Measurements from ENCODE around the gene TIAM1. TPM values are rescaled to one million over a fixed set of nuclear protein-coding genes. Genes with fewer than 3 reads are reported as not detected.

TIAM1 gene
- polyA plus RNA-seq, 2 of the 4 experiments (the other 2 are of a cell fraction) = 0.23 to 0.40 TPM

DNA sequence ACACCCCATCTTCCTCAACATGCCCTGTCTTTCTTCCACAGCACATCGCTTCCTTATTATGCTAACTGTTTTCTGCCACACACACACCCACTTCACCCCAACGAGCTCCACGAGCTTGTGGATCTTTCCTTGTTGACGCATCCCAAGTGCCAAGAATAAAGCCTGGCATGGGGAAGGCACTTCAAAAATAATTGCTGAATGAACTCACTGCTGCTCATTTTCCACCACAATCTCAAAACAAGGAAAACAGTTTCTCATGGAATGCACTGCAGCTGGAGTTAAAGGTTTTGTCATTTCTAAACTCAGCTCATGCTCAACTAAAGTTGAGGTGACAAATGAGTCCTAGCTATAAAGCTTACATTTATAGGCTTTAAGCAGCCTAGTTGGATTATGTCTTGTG is 86.0 kb downstream of the TIAM1 start:
- FAIRE-seq = no peak
- WGBS (ENCODE audit: missing lambda C conversion rate) = 27% methylated on average over 4 of the region's 4 CpGs
- CTCF ChIA-PET = interaction anchor here (0.9 to 1.1 kb wide), 2 partner anchors 58 to 323 kb away, joined by 3 to 4 read pairs; no protein-coding TSS in a partner anchor

GRCh38 chr21:31257265-31257664 is 86.8 kb downstream of the TIAM1 start:
- no peak for ATAC-seq
- POLR2A ChIA-PET = no interaction called here
- CTCF ChIA-PET = interaction anchor here (1.1 kb wide), 1 partner anchor 323 kb away, joined by 4 read pairs; no protein-coding TSS in a partner anchor
- no peaks in the 10 kb centered on the region for H3K4me1 ChIP-seq
- H3K9me3 ChIP-seq = no peaks in the 10 kb centered on the region
- H3K4me2 ChIP-seq = no peak overlapping the region
- no peak overlapping the region for H3K4me3 ChIP-seq
- no peak for DNase-seq (ENCODE audit: low read depth in 1 of 2, low spot score in 1 of 2)
- no peak for FAIRE-seq
- H3K27ac ChIP-seq = no peak overlapping the region
- 22% methylated on average over 3 of the region's 3 CpGs for WGBS (ENCODE audit: missing lambda C conversion rate)
- no peak for TF ChIP-seq HDAC2 (IDR thresholded peaks at IDR 0.05)
- no peak for TF ChIP-seq TFCP2L1 (CRISPR knock-in tag; IDR thresholded peaks at IDR 0.05)
- no peak for TF ChIP-seq CBX8 (IDR thresholded peaks at IDR 0.05)
- TF ChIP-seq, protein P1, sequence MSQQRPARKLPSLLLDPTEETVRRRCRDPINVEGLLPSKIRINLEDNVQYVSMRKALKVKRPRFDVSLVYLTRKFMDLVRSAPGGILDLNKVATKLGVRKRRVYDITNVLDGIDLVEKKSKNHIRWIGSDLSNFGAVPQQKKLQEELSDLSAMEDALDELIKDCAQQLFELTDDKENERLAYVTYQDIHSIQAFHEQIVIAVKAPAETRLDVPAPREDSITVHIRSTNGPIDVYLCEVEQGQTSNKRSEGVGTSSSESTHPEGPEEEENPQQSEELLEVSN (IDR thresholded peaks at IDR 0.05; ENCODE audit: borderline replicate concordance, low read depth) = no peak
- TF ChIP-seq KDM5A (IDR thresholded peaks at IDR 0.05) = no peak
- no peak for TF ChIP-seq NPAS2 (CRISPR knock-in tag; IDR thresholded peaks at IDR 0.05; ENCODE audit: borderline replicate concordance)
- TF ChIP-seq BCL3 (IDR thresholded peaks at IDR 0.05) = no peak
- TF ChIP-seq ELK1 (IDR thresholded peaks at IDR 0.05; ENCODE audit: low read depth, low read length) = no peak
- no peak for TF ChIP-seq MYC (IDR thresholded peaks at IDR 0.05; ENCODE audit: borderline replicate concordance, low read length)
- no peak for TF ChIP-seq BHLHE40 (IDR thresholded peaks at IDR 0.05; ENCODE audit: low read depth, low read length)
- no peak for TF ChIP-seq MAX (IDR thresholded peaks at IDR 0.05)
- TF ChIP-seq CBX2 (IDR thresholded peaks at IDR 0.05; ENCODE audit: borderline replicate concordance, low read depth) = no peak
- no peak for TF ChIP-seq HOXA7 (CRISPR knock-in tag; IDR thresholded peaks at IDR 0.05)
- no peak for TF ChIP-seq SMC3 (IDR thresholded peaks at IDR 0.05)

More for the DNA sequence above, 86.0 kb downstream of the TIAM1 start:
- H3K4me3 ChIP-seq = no peak overlapping the region
- DNase-seq (ENCODE audit: low read depth in 1 of 2, low spot score in 1 of 2) = no peak
- H3K9me3 ChIP-seq = no peaks in the 10 kb centered on the region
- ATAC-seq = no peak
- no peak for TF ChIP-seq MAFK (IDR thresholded peaks at IDR 0.05; ENCODE audit: partially characterized antibody)
- TF ChIP-seq CHD4 (IDR thresholded peaks at IDR 0.05; ENCODE audit: borderline replicate concordance) = no peak
- no peak for TF ChIP-seq HOXB5 (CRISPR knock-in tag; IDR thresholded peaks at IDR 0.05)
- no peak for TF ChIP-seq HOXB13 (CRISPR knock-in tag; IDR thresholded peaks at IDR 0.05; ENCODE audit: low read depth)
- no peak for TF ChIP-seq CHD2 (IDR thresholded peaks at IDR 0.05; ENCODE audit: low read length, partially characterized antibody)
- TF ChIP-seq MAX (IDR thresholded peaks at IDR 0.05) = no peak
- TF ChIP-seq NFE2L2 (conservative IDR thresholded peaks at IDR 0.05; ENCODE audit: low read length) = no peak
- no peak for TF ChIP-seq HDAC2 (IDR thresholded peaks at IDR 0.05)
- TF ChIP-seq NR3C1 (IDR thresholded peaks at IDR 0.05) = no peak
- no peak for TF ChIP-seq BCL3 (IDR thresholded peaks at IDR 0.05)
- TF ChIP-seq, protein P2, sequence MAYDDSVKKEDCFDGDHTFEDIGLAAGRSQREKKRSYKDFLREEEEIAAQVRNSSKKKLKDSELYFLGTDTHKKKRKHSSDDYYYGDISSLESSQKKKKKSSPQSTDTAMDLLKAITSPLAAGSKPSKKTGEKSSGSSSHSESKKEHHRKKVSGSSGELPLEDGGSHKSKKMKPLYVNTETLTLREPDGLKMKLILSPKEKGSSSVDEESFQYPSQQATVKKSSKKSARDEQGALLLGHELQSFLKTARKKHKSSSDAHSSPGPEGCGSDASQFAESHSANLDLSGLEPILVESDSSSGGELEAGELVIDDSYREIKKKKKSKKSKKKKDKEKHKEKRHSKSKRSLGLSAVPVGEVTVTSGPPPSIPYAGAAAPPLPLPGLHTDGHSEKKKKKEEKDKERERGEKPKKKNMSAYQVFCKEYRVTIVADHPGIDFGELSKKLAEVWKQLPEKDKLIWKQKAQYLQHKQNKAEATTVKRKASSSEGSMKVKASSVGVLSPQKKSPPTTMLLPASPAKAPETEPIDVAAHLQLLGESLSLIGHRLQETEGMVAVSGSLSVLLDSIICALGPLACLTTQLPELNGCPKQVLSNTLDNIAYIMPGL (CRISPR knock-in tag; IDR thresholded peaks at IDR 0.05; ENCODE audit: borderline replicate concordance) = no peak
- TF ChIP-seq KDM1A (IDR thresholded peaks at IDR 0.05; ENCODE audit: low read depth) = no peak
- TF ChIP-seq JUN (IDR thresholded peaks at IDR 0.05) = no peak
- TF ChIP-seq, protein P3, sequence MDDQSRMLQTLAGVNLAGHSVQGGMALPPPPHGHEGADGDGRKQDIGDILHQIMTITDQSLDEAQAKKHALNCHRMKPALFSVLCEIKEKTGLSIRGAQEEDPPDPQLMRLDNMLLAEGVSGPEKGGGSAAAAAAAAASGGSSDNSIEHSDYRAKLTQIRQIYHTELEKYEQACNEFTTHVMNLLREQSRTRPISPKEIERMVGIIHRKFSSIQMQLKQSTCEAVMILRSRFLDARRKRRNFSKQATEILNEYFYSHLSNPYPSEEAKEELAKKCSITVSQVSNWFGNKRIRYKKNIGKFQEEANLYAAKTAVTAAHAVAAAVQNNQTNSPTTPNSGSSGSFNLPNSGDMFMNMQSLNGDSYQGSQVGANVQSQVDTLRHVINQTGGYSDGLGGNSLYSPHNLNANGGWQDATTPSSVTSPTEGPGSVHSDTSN (IDR thresholded peaks at IDR 0.05) = no peak
- TF ChIP-seq ZSCAN20 (CRISPR knock-in tag; IDR thresholded peaks at IDR 0.05) = no peak
- TF ChIP-seq ESRRA (IDR thresholded peaks at IDR 0.05; ENCODE audit: borderline replicate concordance, low read length) = no peak
- TF ChIP-seq, protein P4, sequence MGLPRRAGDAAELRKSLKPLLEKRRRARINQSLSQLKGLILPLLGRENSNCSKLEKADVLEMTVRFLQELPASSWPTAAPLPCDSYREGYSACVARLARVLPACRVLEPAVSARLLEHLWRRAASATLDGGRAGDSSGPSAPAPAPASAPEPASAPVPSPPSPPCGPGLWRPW (IDR thresholded peaks at IDR 0.05) = no peak
- TF ChIP-seq USF2 (IDR thresholded peaks at IDR 0.05) = no peak
- no peak for TF ChIP-seq FOSB (CRISPR knock-in tag; IDR thresholded peaks at IDR 0.05)
- TF ChIP-seq RAD21 (conservative IDR thresholded peaks at IDR 0.05 in 1 of 2, IDR thresholded peaks at IDR 0.05 in 1 of 2) = no peak
- no peak overlapping the region for H3K27ac ChIP-seq
- POLR2A ChIA-PET = no interaction called here
- H3K4me2 ChIP-seq = no peak overlapping the region
- no peaks in the 10 kb centered on the region for H3K4me1 ChIP-seq
